RWPE1 (cell line): ENCODE results near the gene ADAMTS7.
"Not testable (repeated sequence)": the region's sequence is repeated elsewhere in the genome, so short reads cannot be mapped to it uniquely, and the experiment has no call there.

Source experiments
- CTCF ChIA-PET: fragments of 350-600 bp; sonication (Branson Sonifier 250); formaldehyde crosslinking; extraction: SDS; loops from one replicate; lab custom pipeline; 2021; lab: Yijun Ruan, JAX
- POLR2A ChIA-PET: fragments of 400-600 bp; formaldehyde crosslinking; extraction: SDS; loops from one replicate; lab custom pipeline; 2020; ENCODE audit warnings: antibody characterized with exemption; ENCODE audit not compliant: low non-redundant PET; lab: Yijun Ruan, JAX
- DNase-seq: peaks from one replicate; pipeline ENCODE4 v3.0.0; 2012; ENCODE audit warnings: low spot score
- H3K27ac ChIP-seq: fragments of 450-650 bp; 2 replicates; pipeline ENCODE4 v1.5.1; 2017
- TF ChIP-seq, protein P1 (sequence below): fragments of 450-650 bp; conservative IDR thresholded peaks from 2 replicates; pipeline ENCODE4 v1.5.1; 2017; ENCODE audit warnings: low read depth, mild to moderate bottlenecking

Gene ADAMTS7

DNA sequence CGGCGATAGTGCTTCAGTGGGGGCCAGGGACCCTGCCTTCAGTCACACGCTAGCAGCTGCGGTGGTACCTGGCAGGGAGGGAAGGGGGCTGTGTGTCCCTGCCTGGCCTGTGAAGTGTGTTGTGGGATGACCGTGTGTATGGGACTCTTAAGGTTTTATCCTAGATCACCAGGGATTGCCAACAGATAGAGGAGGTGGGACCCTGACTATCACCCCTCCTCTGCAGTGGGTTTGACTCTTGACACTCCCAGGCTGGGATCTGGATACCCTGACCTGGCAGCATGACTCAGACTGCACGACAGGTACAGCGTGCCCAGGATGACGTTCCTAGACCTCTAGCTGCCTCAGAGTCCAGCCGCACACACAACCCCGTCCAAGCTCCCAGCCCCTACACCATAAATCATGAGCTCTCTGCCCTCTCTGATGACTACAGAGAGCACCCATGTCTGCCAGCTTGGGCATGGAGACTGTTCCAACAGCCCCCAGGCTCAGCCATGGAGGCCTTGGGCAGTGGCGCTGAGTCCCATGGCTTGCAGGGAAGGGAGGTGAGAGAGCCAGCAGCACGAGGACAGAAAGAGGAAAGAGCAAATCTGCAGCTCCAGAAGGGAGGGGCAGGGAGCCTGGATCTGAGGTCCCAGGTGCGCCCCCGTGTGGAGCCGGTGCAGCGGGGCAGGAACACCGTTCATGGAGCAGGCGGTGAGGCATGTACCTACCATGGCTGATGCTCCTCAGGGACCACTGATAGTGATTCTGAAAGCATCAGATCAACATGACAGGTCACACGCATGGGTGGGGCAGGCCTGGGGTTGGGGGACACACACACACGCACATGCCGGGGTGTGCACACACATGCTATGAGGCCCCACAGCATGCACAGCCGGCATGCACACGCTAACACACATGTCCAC, 71.0 kb downstream of the ADAMTS7 start:
- H3K27ac ChIP-seq, result no peak overlapping the region
- no peak for DNase-seq
- TF ChIP-seq, protein P1, sequence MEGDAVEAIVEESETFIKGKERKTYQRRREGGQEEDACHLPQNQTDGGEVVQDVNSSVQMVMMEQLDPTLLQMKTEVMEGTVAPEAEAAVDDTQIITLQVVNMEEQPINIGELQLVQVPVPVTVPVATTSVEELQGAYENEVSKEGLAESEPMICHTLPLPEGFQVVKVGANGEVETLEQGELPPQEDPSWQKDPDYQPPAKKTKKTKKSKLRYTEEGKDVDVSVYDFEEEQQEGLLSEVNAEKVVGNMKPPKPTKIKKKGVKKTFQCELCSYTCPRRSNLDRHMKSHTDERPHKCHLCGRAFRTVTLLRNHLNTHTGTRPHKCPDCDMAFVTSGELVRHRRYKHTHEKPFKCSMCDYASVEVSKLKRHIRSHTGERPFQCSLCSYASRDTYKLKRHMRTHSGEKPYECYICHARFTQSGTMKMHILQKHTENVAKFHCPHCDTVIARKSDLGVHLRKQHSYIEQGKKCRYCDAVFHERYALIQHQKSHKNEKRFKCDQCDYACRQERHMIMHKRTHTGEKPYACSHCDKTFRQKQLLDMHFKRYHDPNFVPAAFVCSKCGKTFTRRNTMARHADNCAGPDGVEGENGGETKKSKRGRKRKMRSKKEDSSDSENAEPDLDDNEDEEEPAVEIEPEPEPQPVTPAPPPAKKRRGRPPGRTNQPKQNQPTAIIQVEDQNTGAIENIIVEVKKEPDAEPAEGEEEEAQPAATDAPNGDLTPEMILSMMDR, result peak; percentile 12; the same call in 1 of the 2 replicates
- CTCF ChIA-PET, result interaction anchor here (0.8 to 1.4 kb wide), 4 partner anchors 31 to 1436 kb away, joined by 3 to 5 read pairs (median 3); no protein-coding TSS in a partner anchor
- POLR2A ChIA-PET, result no interaction called here

DNA sequence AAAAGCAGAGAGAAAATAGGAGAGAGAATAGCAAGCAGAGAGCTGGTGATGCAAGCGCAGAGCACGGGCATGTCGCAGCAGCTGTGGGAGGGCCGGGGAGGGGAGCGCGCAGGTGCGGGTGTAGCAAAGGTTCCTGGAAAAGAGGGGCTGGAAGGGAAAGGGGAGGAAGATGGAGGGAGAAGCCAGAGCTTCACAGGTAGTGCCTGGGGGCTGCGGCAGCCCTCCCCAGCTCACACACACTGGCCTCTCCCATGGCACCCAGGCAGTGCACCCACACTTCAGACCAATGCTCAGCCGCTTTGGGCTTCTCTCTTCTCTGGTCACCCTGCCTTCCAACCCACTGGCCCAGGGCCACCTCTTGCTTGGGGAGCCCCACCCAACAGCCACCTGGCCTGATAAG, 72.1 kb downstream of the ADAMTS7 start:
- TF ChIP-seq, protein P1, result no peak
- ChIA-PET POLR2A (no interaction called here), CTCF (interaction anchor here (1.4 kb wide), 3 partner anchors 29 to 120 kb away, joined by 3 to 5 read pairs (median 4); no protein-coding TSS in a partner anchor)
- no peak for DNase-seq
- no peak overlapping the region for H3K27ac ChIP-seq

DNA sequence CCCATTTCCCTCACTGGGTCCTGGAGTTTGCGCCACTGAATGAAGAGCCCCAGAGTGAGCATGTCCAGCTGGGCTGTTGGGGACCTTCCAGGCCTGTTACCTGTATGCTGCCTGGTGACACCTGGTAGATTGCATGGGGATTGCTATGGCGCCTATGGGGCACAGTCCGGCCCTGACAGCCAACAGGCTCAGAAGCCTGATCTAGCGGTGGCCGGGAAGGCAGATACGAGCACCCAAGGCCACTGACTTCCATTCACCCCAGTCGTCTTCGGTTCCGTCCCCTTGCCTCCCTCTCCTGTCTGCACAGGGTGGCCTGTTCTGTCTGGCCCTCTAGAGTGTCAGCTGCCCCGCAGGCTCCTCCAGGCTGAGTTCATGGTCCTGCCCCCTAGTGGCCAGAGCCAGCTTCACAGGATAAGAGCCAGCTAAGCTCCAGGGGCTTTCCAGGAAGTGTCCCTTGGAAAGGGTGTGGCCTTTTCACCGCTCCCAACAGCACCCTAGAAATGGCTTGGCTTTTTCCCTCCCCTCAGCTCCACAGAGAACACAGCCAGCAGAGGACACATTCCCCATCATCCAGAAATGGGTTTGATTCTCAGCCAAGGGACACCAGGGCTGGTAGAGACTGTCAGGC, 73.2 kb downstream of the ADAMTS7 start:
- DNase-seq, H3K27ac ChIP-seq, POLR2A ChIA-PET: not testable (repeated sequence)
- CTCF ChIA-PET, result interaction anchor here (0.6 to 1.4 kb wide), 4 partner anchors 28 to 237 kb away, joined by 4 to 6 read pairs (median 5); no protein-coding TSS in a partner anchor

DNA sequence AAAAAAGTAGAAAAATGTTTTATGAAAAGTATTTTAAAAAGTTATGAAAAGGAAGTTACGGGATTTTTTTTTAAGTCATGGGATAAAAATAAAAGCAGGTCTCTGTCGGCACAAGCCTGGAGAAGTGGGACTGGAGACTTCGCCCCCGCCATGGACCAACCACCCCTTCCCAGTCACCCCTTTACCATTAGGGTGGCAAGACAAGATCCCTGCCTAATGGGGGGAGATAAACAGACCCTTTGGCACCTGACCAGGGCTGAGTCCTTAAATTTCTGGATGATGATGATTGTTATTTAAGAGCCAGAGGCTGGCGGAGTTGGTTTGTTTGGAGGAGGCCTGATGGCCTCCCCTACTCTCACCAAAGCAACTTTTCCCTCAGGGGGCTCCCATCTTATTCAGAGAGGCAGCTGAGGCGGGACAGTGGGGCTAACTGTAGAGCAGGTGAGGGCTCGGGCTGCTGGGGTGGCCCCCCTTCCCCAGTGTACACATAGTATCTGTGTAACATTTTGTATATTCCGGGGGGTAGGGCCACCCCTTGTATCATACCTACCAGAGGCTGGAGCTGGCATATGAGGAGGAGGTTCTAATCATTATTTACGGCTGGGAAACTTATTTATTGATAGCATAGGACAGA, 74.0 kb downstream of the ADAMTS7 start:
- ChIA-PET CTCF (interaction anchor here (0.6 to 0.7 kb wide), 3 partner anchors 98 to 237 kb away, joined by 3 to 6 read pairs (median 6); no protein-coding TSS in a partner anchor), POLR2A (no interaction called here)
- DNase-seq, result no peak
- TF ChIP-seq, protein P1, result no peak
- no peak overlapping the region for H3K27ac ChIP-seq

DNA sequence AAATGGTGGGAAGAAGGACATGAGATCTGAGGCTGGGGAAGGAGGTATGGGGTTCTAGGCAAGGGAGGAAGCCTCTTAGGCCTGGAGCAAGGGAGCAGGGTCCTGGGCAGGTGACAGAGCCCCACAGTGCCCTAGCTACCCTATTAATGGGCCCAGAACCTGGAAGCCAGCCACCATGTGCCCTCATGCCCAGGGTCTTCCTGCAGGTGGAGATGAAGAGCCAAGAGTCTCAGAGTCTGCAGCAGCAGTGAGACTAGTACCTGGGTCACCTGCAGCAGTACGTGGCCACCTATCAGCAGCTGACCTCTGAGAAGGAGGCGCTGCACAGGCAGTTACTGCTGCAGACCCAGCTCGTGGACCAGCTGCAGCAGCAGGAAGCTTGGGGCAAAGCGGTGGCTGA, 75.0 kb downstream of the ADAMTS7 start:
- DNase-seq, H3K27ac ChIP-seq, CTCF ChIA-PET, POLR2A ChIA-PET: not testable (repeated sequence)

DNA sequence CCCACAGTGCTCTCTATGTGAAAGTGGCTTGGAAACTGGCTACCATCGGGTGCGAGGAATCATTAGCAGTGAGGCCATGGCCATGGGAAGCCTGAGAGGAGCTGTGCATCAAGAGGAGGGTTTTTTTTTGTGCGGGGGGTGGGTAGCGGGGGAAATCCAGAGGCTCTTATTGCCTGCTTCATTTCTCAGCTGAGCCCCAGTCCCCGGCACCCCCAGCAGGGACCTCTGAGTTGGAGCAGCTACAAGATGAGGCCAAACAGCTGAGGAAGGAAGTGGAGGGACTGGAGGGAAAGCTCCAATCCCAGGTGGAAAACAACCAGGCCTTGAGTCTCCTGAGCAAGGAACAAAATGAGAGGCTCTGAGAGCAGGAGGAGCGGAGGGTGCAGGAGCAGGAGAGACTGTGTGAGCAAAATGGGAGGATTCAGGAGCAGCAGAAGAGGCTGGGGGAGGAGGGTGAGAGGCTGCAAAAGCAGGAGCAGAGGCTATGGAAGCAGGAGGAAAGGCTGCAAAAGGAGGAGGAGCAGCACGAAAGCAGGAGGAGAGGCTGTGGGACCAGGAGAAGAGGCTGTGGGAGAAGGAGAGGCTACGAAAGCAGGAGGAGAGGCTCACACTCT, 76.7 kb downstream of the ADAMTS7 start:
- POLR2A ChIA-PET, result no interaction called here
- CTCF ChIA-PET, result no interaction called here
- no peak overlapping the region for H3K27ac ChIP-seq
- no peak for DNase-seq
- TF ChIP-seq, protein P1, result no peak

DNA sequence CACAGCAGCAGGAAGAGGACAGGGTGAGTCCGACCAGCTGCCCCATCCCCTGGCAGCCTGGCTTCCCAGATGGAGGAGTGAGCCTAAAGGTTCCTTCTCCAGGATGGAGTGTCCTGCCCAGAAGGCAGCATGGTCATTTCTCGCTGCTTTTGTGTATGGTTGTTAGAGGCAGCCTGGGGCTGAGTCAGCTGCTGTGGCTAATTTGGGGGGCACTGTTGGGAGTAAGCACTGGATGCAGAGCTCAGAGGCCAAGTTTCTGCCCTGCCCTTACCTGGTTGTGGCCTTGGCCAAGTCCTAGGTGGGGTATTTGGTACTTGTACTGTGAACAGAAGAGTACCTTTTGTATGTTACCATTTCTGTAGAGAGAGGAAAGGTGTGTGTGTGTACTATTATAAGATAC, 78.6 kb downstream of the ADAMTS7 start:
- no peak overlapping the region for H3K27ac ChIP-seq
- ChIA-PET CTCF (no interaction called here), POLR2A (no interaction called here)
- no peak for DNase-seq
- TF ChIP-seq, protein P1, result no peak
